Caco-2 (cell line): Measurements from ENCODE around the gene ANKRD44. TPM values are rescaled to one million over a fixed set of nuclear protein-coding genes. Genes with fewer than 3 reads are reported as not detected.

Source experiments
- BruUV-seq: library from RNA; stranded (reverse); fragments of 400-500 nt; replicated peaks from 2 replicates; lab custom pipeline; 2021; lab: Mats Ljungman, UMichigan
- CTCF ChIA-PET: fragments of 300-600 bp; sonication (Branson Sonifier 250); formaldehyde crosslinking; loops from one replicate; lab custom pipeline; 2022; ENCODE audit warnings: antibody characterized with exemption; lab: Charles Lee
- POLR2A ChIA-PET: fragments of 300-600 bp; sonication (Branson Sonifier 250); formaldehyde crosslinking; loops from one replicate; lab custom pipeline; 2022; ENCODE audit warnings: antibody characterized with exemption; lab: Charles Lee
- DNase-seq, 2 experiments: peaks; one replicate each; pipeline versions ENCODE4 v3.0.0 to v3.0.0-alpha.2; 2020 to 2022
- H3K27me3 ChIP-seq: replicated peaks from 2 replicates; pipeline ENCODE4 v1.6.0; 2011; ENCODE audit warnings: low read length; ENCODE audit not compliant: control insufficient read depth, insufficient read depth
- H3K36me3 ChIP-seq: 2 replicates; pipeline ENCODE4 v1.5.1; 2011; ENCODE audit warnings: low read length; ENCODE audit not compliant: control insufficient read depth, insufficient read depth
- H3K4me1 ChIP-seq: fragments of 250-450 bp; sonication (Bioruptor Pico); 2 replicates; pipeline ENCODE4 v1.5.1; 2020; ENCODE audit warnings: mild to moderate bottlenecking
- H3K4me3 ChIP-seq: 2 replicates; pipeline ENCODE4 v1.5.1; 2011; ENCODE audit warnings: low read depth, mild to moderate bottlenecking, control low read depth, low read length
- H3K9me3 ChIP-seq: fragments of 250-450 bp; sonication (Bioruptor Pico); 2 replicates; pipeline ENCODE4 v1.5.1; 2020; ENCODE audit warnings: mild to moderate bottlenecking, moderate library complexity
- H3K27ac Mint-ChIP-seq: one replicate; pipeline ENCODE4 v1.8.0; 2022; ENCODE audit warnings: mixed read lengths; ENCODE audit not compliant: unreplicated experiment
- H3K27me3 Mint-ChIP-seq: one replicate; pipeline ENCODE4 v1.8.0; 2022; ENCODE audit warnings: mixed read lengths; ENCODE audit not compliant: insufficient read depth, unreplicated experiment
- H3K36me3 Mint-ChIP-seq: one replicate; pipeline ENCODE4 v1.8.0; 2022; ENCODE audit warnings: mild to moderate bottlenecking, mixed read lengths; ENCODE audit not compliant: insufficient read depth, unreplicated experiment
- H3K4me1 Mint-ChIP-seq: one replicate; pipeline ENCODE4 v1.8.0; 2022; ENCODE audit warnings: low read depth, mixed read lengths; ENCODE audit not compliant: unreplicated experiment
- H3K4me3 Mint-ChIP-seq: one replicate; pipeline ENCODE4 v1.8.0; 2022; ENCODE audit warnings: mild to moderate bottlenecking, moderate library complexity, mixed read lengths; ENCODE audit not compliant: unreplicated experiment
- H3K9me3 Mint-ChIP-seq: one replicate; pipeline ENCODE4 v1.8.0; 2022; ENCODE audit warnings: mixed read lengths; ENCODE audit not compliant: unreplicated experiment
- intact Hi-C: fragments of 100-400 bp; cut with micrococcal nuclease; formaldehyde crosslinking; loops from one replicate; pipeline ENCODE4 v1.10.0; 2022; ENCODE audit not compliant: unreplicated experiment
- total RNA-seq: library from RNA; stranded (reverse); gene quantifications from 2 replicates; pipeline ENCODE4 v1.2.3, GENCODE V29; 2022
- TF ChIP-seq, protein P1 (sequence below), 2 experiments: fragments of 200-600 bp in 1 of 2; IDR thresholded peaks; 1 replicate in 1 of 2; 2 replicates in 1 of 2; pipeline versions ENCODE4 v1.5.1 to v1.8.0; 2011 to 2022; ENCODE audit warnings: antibody characterized with exemption in 1 of 2, control low read depth in 1 of 2, inconsistent platforms in 1 of 2, low read depth in 1 of 2, low read length in 1 of 2, mild to moderate bottlenecking in 1 of 2, moderate library complexity in 1 of 2; ENCODE audit not compliant: insufficient read depth in 1 of 2, severe bottlenecking in 1 of 2, unreplicated experiment in 1 of 2

The ANKRD44 gene
- total RNA-seq, 1 experiment from 2014 or later: 1.0 TPM

DNA sequence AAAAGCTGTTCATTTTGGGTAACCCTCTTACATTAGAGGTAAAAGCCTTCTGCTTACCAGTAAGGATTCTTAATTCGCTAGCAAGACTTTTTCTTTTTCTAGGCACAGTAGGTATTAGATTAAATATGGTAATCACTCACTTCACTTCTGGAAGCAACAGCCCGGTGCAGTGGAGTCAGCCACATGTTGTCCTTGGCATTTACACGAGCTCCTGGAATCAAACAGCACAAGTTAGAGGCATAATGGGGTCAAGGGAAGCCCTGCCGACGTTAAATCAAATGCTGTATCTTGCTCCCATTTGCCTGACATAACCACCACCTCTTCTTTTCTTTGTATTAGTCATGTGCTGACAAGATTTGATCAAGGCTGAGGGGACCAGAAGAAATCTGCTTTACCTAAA lies 174.1 kb downstream of the ANKRD44 start:
- H3K36me3 ChIP-seq: no peaks in the 10 kb centered on the region
- Mint-ChIP-seq H3K4me3 (no peak overlapping the region), H3K9me3 (no peaks in the 10 kb centered on the region), H3K36me3 (no peaks in the 10 kb centered on the region), H3K27me3 (peaks cover 6% of the 10 kb centered on the region), H3K27ac (no peak overlapping the region), H3K4me1 (peaks cover 12% of the 10 kb centered on the region)
- no peaks in the 10 kb centered on the region for H3K9me3 ChIP-seq
- BruUV-seq: no TSS peak
- POLR2A ChIA-PET: no interaction called here
- DNase-seq: no peak
- no peaks in the 10 kb centered on the region for H3K27me3 ChIP-seq
- intact Hi-C loops: no loop called here
- TF ChIP-seq, protein P1, sequence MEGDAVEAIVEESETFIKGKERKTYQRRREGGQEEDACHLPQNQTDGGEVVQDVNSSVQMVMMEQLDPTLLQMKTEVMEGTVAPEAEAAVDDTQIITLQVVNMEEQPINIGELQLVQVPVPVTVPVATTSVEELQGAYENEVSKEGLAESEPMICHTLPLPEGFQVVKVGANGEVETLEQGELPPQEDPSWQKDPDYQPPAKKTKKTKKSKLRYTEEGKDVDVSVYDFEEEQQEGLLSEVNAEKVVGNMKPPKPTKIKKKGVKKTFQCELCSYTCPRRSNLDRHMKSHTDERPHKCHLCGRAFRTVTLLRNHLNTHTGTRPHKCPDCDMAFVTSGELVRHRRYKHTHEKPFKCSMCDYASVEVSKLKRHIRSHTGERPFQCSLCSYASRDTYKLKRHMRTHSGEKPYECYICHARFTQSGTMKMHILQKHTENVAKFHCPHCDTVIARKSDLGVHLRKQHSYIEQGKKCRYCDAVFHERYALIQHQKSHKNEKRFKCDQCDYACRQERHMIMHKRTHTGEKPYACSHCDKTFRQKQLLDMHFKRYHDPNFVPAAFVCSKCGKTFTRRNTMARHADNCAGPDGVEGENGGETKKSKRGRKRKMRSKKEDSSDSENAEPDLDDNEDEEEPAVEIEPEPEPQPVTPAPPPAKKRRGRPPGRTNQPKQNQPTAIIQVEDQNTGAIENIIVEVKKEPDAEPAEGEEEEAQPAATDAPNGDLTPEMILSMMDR (IDR thresholded peaks at IDR 0.05; ENCODE audit: insufficient read depth in 1 of 2, low read depth in 1 of 2, low read length in 1 of 2, severe bottlenecking in 1 of 2, unreplicated experiment in 1 of 2): no peak
- no peaks in the 10 kb centered on the region for H3K4me1 ChIP-seq
- CTCF ChIA-PET: no interaction called here
- H3K4me3 ChIP-seq: no peak overlapping the region

DNA sequence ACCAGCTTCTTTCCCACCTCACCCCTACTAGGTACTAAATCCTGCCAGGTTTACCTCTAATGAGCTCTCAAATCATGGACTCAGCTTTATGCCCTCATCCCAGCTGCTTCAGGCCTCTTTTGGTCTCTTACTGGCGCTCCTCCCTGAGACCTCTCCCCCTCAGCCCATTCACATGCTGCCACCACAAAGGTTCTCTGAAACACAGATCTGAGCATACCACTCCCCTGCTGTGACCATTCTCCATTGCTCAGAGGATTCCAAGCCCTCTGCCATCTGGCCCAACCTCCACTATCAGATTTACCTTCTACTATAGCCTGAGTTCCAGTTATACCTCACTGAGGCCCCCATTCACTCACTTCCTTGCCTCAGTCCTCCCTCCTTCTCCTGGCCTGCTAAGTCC lies 174.8 kb downstream of the ANKRD44 start:
- intact Hi-C loops: no loop called here
- no peak overlapping the region for H3K4me3 Mint-ChIP-seq
- no peaks in the 10 kb centered on the region for H3K27me3 ChIP-seq

DNA sequence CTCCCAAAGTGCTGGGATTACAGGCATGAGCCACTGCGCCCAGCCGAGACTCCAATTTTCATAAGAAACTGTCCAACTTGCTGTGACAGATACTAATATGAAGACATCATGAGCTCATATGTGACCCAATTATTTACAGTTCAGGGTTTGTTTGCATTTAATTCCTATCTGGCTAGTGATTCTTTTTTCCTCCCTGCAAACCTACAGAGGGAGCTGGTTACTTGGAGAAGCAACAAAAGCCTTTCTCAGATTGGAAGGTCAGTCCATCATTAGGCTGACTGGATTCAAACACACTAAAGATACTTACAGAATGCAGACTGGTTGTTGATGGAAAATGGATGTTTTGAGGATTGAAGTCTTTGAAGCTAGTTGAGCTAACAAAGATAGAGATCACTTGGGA lies 176.4 kb downstream of the ANKRD44 start:
- H3K27ac Mint-ChIP-seq: no peak overlapping the region
- H3K36me3 Mint-ChIP-seq: no peaks in the 10 kb centered on the region
- Histone ChIP-seq H3K4me1 (no peaks in the 10 kb centered on the region), H3K9me3 (no peaks in the 10 kb centered on the region), H3K4me3 (no peak overlapping the region), H3K27me3 (no peaks in the 10 kb centered on the region), H3K36me3 (no peaks in the 10 kb centered on the region)
- BruUV-seq: no TSS peak
- intact Hi-C loops: no loop called here
- ChIA-PET POLR2A (no interaction called here), CTCF (interaction anchor here (0.6 kb wide), 1 partner anchor 592 kb away, joined by 3 read pairs; no protein-coding TSS in a partner anchor)
- H3K9me3 Mint-ChIP-seq: no peaks in the 10 kb centered on the region
- H3K4me3 Mint-ChIP-seq: no peak overlapping the region
- no peak for DNase-seq
- TF ChIP-seq, protein P1 (IDR thresholded peaks at IDR 0.05; ENCODE audit: insufficient read depth in 1 of 2, low read depth in 1 of 2, low read length in 1 of 2, severe bottlenecking in 1 of 2, unreplicated experiment in 1 of 2): no peak
- peaks cover 12% of the 10 kb centered on the region for H3K4me1 Mint-ChIP-seq
- peaks cover 6% of the 10 kb centered on the region for H3K27me3 Mint-ChIP-seq

More for the DNA sequence above, 174.8 kb downstream of the ANKRD44 start:
- Histone ChIP-seq H3K4me3 (no peak overlapping the region), H3K4me1 (no peaks in the 10 kb centered on the region), H3K9me3 (no peaks in the 10 kb centered on the region), H3K36me3 (no peaks in the 10 kb centered on the region)
- ChIA-PET POLR2A (no interaction called here), CTCF (no interaction called here)
- TF ChIP-seq, protein P1 (IDR thresholded peaks at IDR 0.05; ENCODE audit: insufficient read depth in 1 of 2, low read depth in 1 of 2, low read length in 1 of 2, severe bottlenecking in 1 of 2, unreplicated experiment in 1 of 2): no peak
- Mint-ChIP-seq H3K9me3 (no peaks in the 10 kb centered on the region), H3K27me3 (peaks cover 6% of the 10 kb centered on the region), H3K36me3 (no peaks in the 10 kb centered on the region), H3K27ac (no peak overlapping the region), H3K4me1 (peaks cover 12% of the 10 kb centered on the region)
- BruUV-seq: no TSS peak
- no peak for DNase-seq
